HUES64 (cell line): Measurements from ENCODE around the gene SCFD2.

ENCODE experiments used
- H3K27ac ChIP-seq: 2 replicates; pipeline ENCODE4 v1.7.0; 2013; ENCODE audit warnings: low read depth, low read length, inconsistent platforms
- H3K27me3 ChIP-seq: 2 replicates; pipeline ENCODE4 v1.6.1; 2013; ENCODE audit warnings: mild to moderate bottlenecking, low read length; ENCODE audit not compliant: insufficient read depth
- H3K36me3 ChIP-seq: 2 replicates; pipeline ENCODE4 v1.6.1; 2013; ENCODE audit warnings: mild to moderate bottlenecking, low read length; ENCODE audit not compliant: insufficient read depth
- H3K4me1 ChIP-seq: 2 replicates; pipeline ENCODE4 v1.6.1; 2013; ENCODE audit warnings: mild to moderate bottlenecking, low read length, moderate library complexity; ENCODE audit not compliant: insufficient read depth
- H3K4me3 ChIP-seq: 2 replicates; pipeline ENCODE4 v1.5.1; 2013; ENCODE audit warnings: mild to moderate bottlenecking, low read length, moderate library complexity
- H3K9ac ChIP-seq: 2 replicates; pipeline ENCODE4 v1.6.1; 2013; ENCODE audit warnings: mild to moderate bottlenecking, low read depth, low read length
- H3K9me3 ChIP-seq: 2 replicates; pipeline ENCODE4 v1.6.1; 2013; ENCODE audit warnings: low read depth, low read length; ENCODE audit not compliant: insufficient read depth
- WGBS: fragments of 150-250, 120-280 bp; methylation state at CpG from one replicate; pipeline ENCODE4 v1.1.7; 2013; ENCODE audit warnings: missing lambda C conversion rate; 5-methylcytosine and 5-hydroxymethylcytosine counted together

SCFD2 gene

GRCh38 chr4:53132132-53132891, 233.5 kb downstream of the SCFD2 start:
- Histone ChIP-seq H3K4me3 (no peak overlapping the region), H3K36me3 (no peaks in the 10 kb centered on the region), H3K9ac (no peak overlapping the region), H3K9me3 (no peaks in the 10 kb centered on the region), H3K27ac (no peak overlapping the region), H3K27me3 (no peaks in the 10 kb centered on the region), H3K4me1 (no peaks in the 10 kb centered on the region)
- WGBS = 97% methylated on average over 3 of the region's 4 CpGs

- Histone ChIP-seq H3K4me1 (no peaks in the 10 kb centered on the region), H3K27me3 (no peaks in the 10 kb centered on the region), H3K9me3 (no peaks in the 10 kb centered on the region), H3K36me3 (no peaks in the 10 kb centered on the region), H3K9ac (no peak overlapping the region), H3K27ac (no peak overlapping the region), H3K4me3 (no peak overlapping the region)
- 90% methylated on average over 2 of the region's 2 CpGs for WGBS
Measured at GRCh38 chr4:53131562-53131925, 234.3 kb downstream of the SCFD2 start.

GRCh38 chr4:53130896-53131561, 234.8 kb downstream of the SCFD2 start:
- H3K9me3 ChIP-seq = no peaks in the 10 kb centered on the region
- no peaks in the 10 kb centered on the region for H3K27me3 ChIP-seq
- no peak overlapping the region for H3K9ac ChIP-seq
- H3K27ac ChIP-seq = no peak overlapping the region
- H3K4me3 ChIP-seq = no peak overlapping the region
- no peaks in the 10 kb centered on the region for H3K36me3 ChIP-seq
- no peaks in the 10 kb centered on the region for H3K4me1 ChIP-seq
- 88% methylated on average over 3 of the region's 5 CpGs for WGBS

- WGBS = 100% methylated on average over 2 of the region's 2 CpGs
- no peak overlapping the region for H3K9ac ChIP-seq
- H3K9me3 ChIP-seq = no peaks in the 10 kb centered on the region
- H3K4me1 ChIP-seq = no peaks in the 10 kb centered on the region
- H3K4me3 ChIP-seq = no peak overlapping the region
- H3K27ac ChIP-seq = no peak overlapping the region
- H3K36me3 ChIP-seq = no peaks in the 10 kb centered on the region
- no peaks in the 10 kb centered on the region for H3K27me3 ChIP-seq
Measured at GRCh38 chr4:53128706-53129357, 237.0 kb downstream of the SCFD2 start.

GRCh38 chr4:53128231-53128630, 237.6 kb downstream of the SCFD2 start:
- 96% methylated on average over 4 of the region's 4 CpGs for WGBS
- no peaks in the 10 kb centered on the region for H3K9me3 ChIP-seq
- H3K36me3 ChIP-seq = no peaks in the 10 kb centered on the region
- H3K4me1 ChIP-seq = no peaks in the 10 kb centered on the region
- H3K27me3 ChIP-seq = no peaks in the 10 kb centered on the region
- no peak overlapping the region for H3K9ac ChIP-seq
- H3K4me3 ChIP-seq = no peak overlapping the region
- no peak overlapping the region for H3K27ac ChIP-seq

- H3K4me3 ChIP-seq = no peak overlapping the region
- no peaks in the 10 kb centered on the region for H3K9me3 ChIP-seq
- no peaks in the 10 kb centered on the region for H3K36me3 ChIP-seq
- no peak overlapping the region for H3K9ac ChIP-seq
- no peaks in the 10 kb centered on the region for H3K4me1 ChIP-seq
- H3K27ac ChIP-seq = no peak overlapping the region
- no peaks in the 10 kb centered on the region for H3K27me3 ChIP-seq
- 92% methylated on average over 5 of the region's 5 CpGs for WGBS
Measured at GRCh38 chr4:53127365-53127764, 238.5 kb downstream of the SCFD2 start.

- Histone ChIP-seq H3K9me3 (no peaks in the 10 kb centered on the region), H3K27me3 (no peaks in the 10 kb centered on the region), H3K4me1 (no peaks in the 10 kb centered on the region), H3K27ac (no peak overlapping the region), H3K36me3 (no peaks in the 10 kb centered on the region), H3K4me3 (no peak overlapping the region), H3K9ac (no peak overlapping the region)
- WGBS = 97% methylated on average over 5 of the region's 5 CpGs
Measured at GRCh38 chr4:53126099-53126498, 239.8 kb downstream of the SCFD2 start.

- 90% methylated on average over 1 of the region's 1 CpG for WGBS
- peaks cover 9% of the 10 kb centered on the region; the same call in 1 of the 2 replicates for H3K4me1 ChIP-seq
- H3K27me3 ChIP-seq = no peaks in the 10 kb centered on the region
- no peaks in the 10 kb centered on the region for H3K36me3 ChIP-seq
- no peak overlapping the region for H3K27ac ChIP-seq
- no peak overlapping the region for H3K4me3 ChIP-seq
- no peaks in the 10 kb centered on the region for H3K9me3 ChIP-seq
- no peak overlapping the region for H3K9ac ChIP-seq
Measured at GRCh38 chr4:53123819-53124218, 242.0 kb downstream of the SCFD2 start.

GRCh38 chr4:53123171-53123570, 242.7 kb downstream of the SCFD2 start:
- 97% methylated on average over 2 of the region's 2 CpGs for WGBS

GRCh38 chr4:53122280-53123116, 243.4 kb downstream of the SCFD2 start:
- no peak overlapping the region for H3K4me3 ChIP-seq
- peaks cover 14% of the 10 kb centered on the region; the same call in 1 of the 2 replicates for H3K4me1 ChIP-seq
- H3K9ac ChIP-seq = no peak overlapping the region
- no peak overlapping the region for H3K27ac ChIP-seq
- no peaks in the 10 kb centered on the region for H3K36me3 ChIP-seq
- 95% methylated on average over 9 of the region's 10 CpGs for WGBS
- no peaks in the 10 kb centered on the region for H3K9me3 ChIP-seq
- H3K27me3 ChIP-seq = no peaks in the 10 kb centered on the region

More at GRCh38 chr4:53123171-53123570, 242.7 kb downstream of the SCFD2 start:
- no peaks in the 10 kb centered on the region for H3K27me3 ChIP-seq
- H3K4me1 ChIP-seq = peaks cover 14% of the 10 kb centered on the region; the same call in 1 of the 2 replicates
- no peak overlapping the region for H3K9ac ChIP-seq
- no peaks in the 10 kb centered on the region for H3K9me3 ChIP-seq
- H3K36me3 ChIP-seq = no peaks in the 10 kb centered on the region
- no peak overlapping the region for H3K27ac ChIP-seq
- H3K4me3 ChIP-seq = no peak overlapping the region
